Measurements from ENCODE around the gene AWAT1. TPM values are rescaled to one million over a fixed set of nuclear protein-coding genes. Genes with fewer than 3 reads are reported as not detected.

Gene AWAT1
- polyA plus RNA-seq, 1 donor (not counting 4 experiments of a cell fraction or from before 2014, with no cell fraction given) = not detected

GRCh38 chrX:70254063-70254400, 19.6 kb downstream of the AWAT1 start:
- Histone ChIP-seq H3K9me3 (ENCODE audit: control insufficient read depth, low read depth, low read length) (no peaks in the 10 kb centered on the region), H4K20me1 (ENCODE audit: control insufficient read depth, extremely low read depth, insufficient read depth, low read length) (no peaks in the 10 kb centered on the region), H3K9ac (ENCODE audit: control insufficient read depth, extremely low read depth, insufficient read depth, low read length) (no peak overlapping the region), H3K4me2 (ENCODE audit: control insufficient read depth, extremely low read depth, insufficient read depth, low read depth, low read length) (peak overlapping the region; percentile 62), H3K79me2 (ENCODE audit: control insufficient read depth, insufficient read depth, low read length) (no peaks in the 10 kb centered on the region), H3K27me3 (ENCODE audit: control insufficient read depth, extremely low read depth, insufficient read depth, low read length) (no peaks in the 10 kb centered on the region), H3K4me1 (ENCODE audit: control insufficient read depth, extremely low read depth, insufficient read depth, low read length) (peaks cover 18% of the 10 kb centered on the region), H3K27ac (ENCODE audit: control insufficient read depth, insufficient read depth, low read length) (peak overlapping the region; percentile 86), H2AFZ (ENCODE audit: control insufficient read depth, low read length) (peak overlapping the region; percentile 24), H3K9me1 (ENCODE audit: control insufficient read depth, extremely low read depth, insufficient read depth, low read length) (no peaks in the 10 kb centered on the region), H3K4me3 (ENCODE audit: control insufficient read depth in 2 of 3, extremely low read depth in 1 of 3, insufficient read depth in 2 of 3, low read depth in 1 of 3, low read length in 3 of 3) (no peak overlapping the region), H3K36me3 (ENCODE audit: control insufficient read depth in 2 of 2, extremely low read depth in 1 of 2, insufficient read depth in 2 of 2, low read length in 2 of 2) (no peaks in the 10 kb centered on the region)
- DNase-seq (ENCODE audit: low read depth, low spot score) (no peak), FAIRE-seq (no peak)
- TF ChIP-seq CTCF (optimal IDR thresholded peaks at IDR 0.05 in 1 of 3, IDR thresholded peaks at IDR 0.05 in 1 of 3, conservative IDR thresholded peaks at IDR 0.05 in 1 of 3; ENCODE audit: extremely low read depth in 1 of 3, insufficient read depth in 2 of 3, low read length in 3 of 3) = no peak
- no peak for TF ChIP-seq EZH2 (IDR thresholded peaks at IDR 0.05; ENCODE audit: low read length)
- dilution Hi-C loops (cut with MboI; ENCODE audit: extremely low pct_ligation_motif_present, low sequenced_read_pairs) = no loop called here

GRCh38 chrX:70254909-70255308, 20.5 kb downstream of the AWAT1 start:
- Histone ChIP-seq H3K9me1 (ENCODE audit: control insufficient read depth, extremely low read depth, insufficient read depth, low read length) (no peaks in the 10 kb centered on the region), H4K20me1 (ENCODE audit: control insufficient read depth, extremely low read depth, insufficient read depth, low read length) (no peaks in the 10 kb centered on the region), H3K9me3 (ENCODE audit: control insufficient read depth, low read depth, low read length) (no peaks in the 10 kb centered on the region), H2AFZ (ENCODE audit: control insufficient read depth, low read length) (no peak overlapping the region), H3K27me3 (ENCODE audit: control insufficient read depth, extremely low read depth, insufficient read depth, low read length) (no peaks in the 10 kb centered on the region), H3K4me3 (ENCODE audit: control insufficient read depth in 2 of 3, extremely low read depth in 1 of 3, insufficient read depth in 2 of 3, low read depth in 1 of 3, low read length in 3 of 3) (no peak overlapping the region), H3K79me2 (ENCODE audit: control insufficient read depth, insufficient read depth, low read length) (no peaks in the 10 kb centered on the region), H3K36me3 (ENCODE audit: control insufficient read depth in 2 of 2, extremely low read depth in 1 of 2, insufficient read depth in 2 of 2, low read length in 2 of 2) (no peaks in the 10 kb centered on the region), H3K27ac (ENCODE audit: control insufficient read depth, insufficient read depth, low read length) (no peak overlapping the region), H3K4me2 (ENCODE audit: control insufficient read depth, extremely low read depth, insufficient read depth, low read depth, low read length) (no peak overlapping the region), H3K9ac (ENCODE audit: control insufficient read depth, extremely low read depth, insufficient read depth, low read length) (no peak overlapping the region), H3K4me1 (ENCODE audit: control insufficient read depth, extremely low read depth, insufficient read depth, low read length) (peaks cover 18% of the 10 kb centered on the region)
- TF ChIP-seq EZH2 (IDR thresholded peaks at IDR 0.05; ENCODE audit: low read length) = no peak
- TF ChIP-seq CTCF (optimal IDR thresholded peaks at IDR 0.05 in 1 of 3, IDR thresholded peaks at IDR 0.05 in 1 of 3, conservative IDR thresholded peaks at IDR 0.05 in 1 of 3; ENCODE audit: extremely low read depth in 1 of 3, insufficient read depth in 2 of 3, low read length in 3 of 3) = no peak
- dilution Hi-C loops (cut with MboI; ENCODE audit: extremely low pct_ligation_motif_present, low sequenced_read_pairs) = no loop called here
- DNase-seq (ENCODE audit: low read depth, low spot score) (no peak), FAIRE-seq (no peak)

All from keratinocyte (primary cell).